HepG2 (cell line): ENCODE results near the gene DDC. TPM values are rescaled to one million over a fixed set of nuclear protein-coding genes. Genes with fewer than 3 reads are reported as not detected.
A peak's percentile ranks its signal among the peaks of the same experiment; 100 is the strongest.

ENCODE experiments used
- ATF4 ChIP-seq, 2 experiments: fragments of 450-650 bp in 1 of 2; sonication (generic) in 1 of 2; formaldehyde crosslinking; IDR thresholded peaks; 2 replicates each; pipeline versions ENCODE4 v1.5.0 to v1.8.0; 2020 to 2022; ENCODE audit warnings: mild to moderate bottlenecking in 1 of 2, missing genetic modification reagents in 1 of 2
- BORCS8-MEF2B ChIP-seq: sonication (generic); formaldehyde crosslinking; IDR thresholded peaks from 2 replicates; pipeline ENCODE4 v1.8.0; 2022; ENCODE audit warnings: mild to moderate bottlenecking, missing genetic modification reagents
- CBX1 ChIP-seq: IDR thresholded peaks from one replicate; pipeline ENCODE4 v1.6.1; 2016; ENCODE audit warnings: antibody characterized with exemption, low read depth
- CEBPB ChIP-seq: IDR thresholded peaks from 2 replicates; pipeline ENCODE4 v1.6.1; 2011; ENCODE audit warnings: low read depth, low read length, improper control_type of control experiment, borderline replicate concordance
- CEBPG ChIP-seq: IDR thresholded peaks from 2 replicates; pipeline ENCODE4 v1.6.1; 2016
- CENPT ChIP-seq: sonication (generic); formaldehyde crosslinking; IDR thresholded peaks from 2 replicates; pipeline ENCODE4 v1.8.0; 2022; ENCODE audit warnings: low read depth, mild to moderate bottlenecking, moderate library complexity, missing genetic modification reagents
- CREB1 ChIP-seq, 2 experiments: fragments of 450-650 bp in 1 of 2; IDR thresholded peaks; 2 replicates each; pipeline ENCODE4 v1.6.1; 2016 to 2017; ENCODE audit warnings: control low read depth in 1 of 2, mild to moderate bottlenecking in 1 of 2, missing compliant biosample characterization in 1 of 2, missing genetic modification characterization in 1 of 2
- EP300 ChIP-seq, 3 experiments: sonication (generic) in 1 of 3; formaldehyde crosslinking in 1 of 3; IDR thresholded peaks; 2 replicates each; pipeline versions ENCODE4 v1.5.1 to v1.6.1; 2011 to 2020; ENCODE audit warnings: low read depth in 2 of 3, low read length in 2 of 3, borderline replicate concordance in 1 of 3, improper control_type of control experiment in 1 of 3, mild to moderate bottlenecking in 1 of 3, missing genetic modification reagents in 1 of 3, moderate library complexity in 1 of 3
- GATAD2A ChIP-seq: IDR thresholded peaks from 2 replicates; pipeline ENCODE4 v1.6.1; 2016
- IKZF1 ChIP-seq: fragments of 450-650 bp; IDR thresholded peaks from 2 replicates; pipeline ENCODE4 v1.7.1; 2016
- JUND ChIP-seq: sonication (generic); formaldehyde crosslinking; IDR thresholded peaks from 2 replicates; pipeline ENCODE4 v1.8.0; 2022; ENCODE audit warnings: mild to moderate bottlenecking, missing genetic modification reagents
- KLF9 ChIP-seq: IDR thresholded peaks from 2 replicates; pipeline ENCODE4 v1.6.1; 2016; ENCODE audit warnings: low read depth
- MAFK ChIP-seq, 2 experiments: IDR thresholded peaks in 1 of 2; conservative IDR thresholded peaks in 1 of 2; 2 replicates each; pipeline ENCODE4 v1.6.1; 2011; ENCODE audit warnings: improper control_type of control experiment in 2 of 2, low read length in 2 of 2
- MED1 ChIP-seq: sonication (generic); formaldehyde crosslinking; IDR thresholded peaks from 2 replicates; pipeline ENCODE4 v1.4.0; 2020; ENCODE audit warnings: missing genetic modification reagents
- NFATC3 ChIP-seq: sonication (generic); formaldehyde crosslinking; IDR thresholded peaks from 2 replicates; pipeline ENCODE4 v1.5.1; 2020; ENCODE audit warnings: mild to moderate bottlenecking, missing genetic modification reagents
- PATZ1 ChIP-seq: sonication (generic); formaldehyde crosslinking; IDR thresholded peaks from 2 replicates; pipeline ENCODE4 v1.4.0; 2020; ENCODE audit warnings: missing genetic modification reagents
- PHF8 ChIP-seq: sonication (generic); formaldehyde crosslinking; IDR thresholded peaks from 2 replicates; pipeline ENCODE4 v1.5.0; 2020; ENCODE audit warnings: missing genetic modification reagents
- SMARCE1 ChIP-seq: fragments of 450-650 bp; IDR thresholded peaks from 2 replicates; pipeline ENCODE4 v1.6.1; 2017; ENCODE audit warnings: borderline replicate concordance
- SNAPC5 ChIP-seq: sonication (generic); formaldehyde crosslinking; IDR thresholded peaks from 2 replicates; pipeline ENCODE4 v1.8.1; 2023; ENCODE audit warnings: mild to moderate bottlenecking, missing genetic modification reagents, borderline replicate concordance
- TBP ChIP-seq: sonication (generic); formaldehyde crosslinking; IDR thresholded peaks from 2 replicates; pipeline ENCODE4 v1.5.0; 2020; ENCODE audit warnings: missing genetic modification reagents
- TCF7 ChIP-seq: sonication (generic); IDR thresholded peaks from 2 replicates; pipeline ENCODE4 v1.6.1; 2016; ENCODE audit warnings: antibody characterized with exemption, low read depth
- YEATS4 ChIP-seq: sonication (generic); formaldehyde crosslinking; IDR thresholded peaks from 2 replicates; pipeline ENCODE4 v1.4.0; 2020; ENCODE audit warnings: missing genetic modification reagents, borderline replicate concordance
- ZBTB42 ChIP-seq: sonication (generic); formaldehyde crosslinking; IDR thresholded peaks from 2 replicates; pipeline ENCODE4 v1.5.0; 2020; ENCODE audit warnings: mild to moderate bottlenecking, missing genetic modification reagents
- ZNF12 ChIP-seq: sonication (generic); formaldehyde crosslinking; IDR thresholded peaks from 2 replicates; pipeline ENCODE4 v1.5.0; 2020; ENCODE audit warnings: missing genetic modification reagents
- ZNF225 ChIP-seq: sonication (generic); formaldehyde crosslinking; IDR thresholded peaks from 2 replicates; pipeline ENCODE4 v1.4.0; 2020; ENCODE audit warnings: mild to moderate bottlenecking, missing genetic modification reagents
- ZNF33B ChIP-seq: sonication (generic); formaldehyde crosslinking; IDR thresholded peaks from 2 replicates; pipeline ENCODE4 v1.5.1; 2020; ENCODE audit warnings: mild to moderate bottlenecking, missing genetic modification reagents
- ZNF512 ChIP-seq: sonication (generic); formaldehyde crosslinking; IDR thresholded peaks from 2 replicates; pipeline ENCODE4 v1.4.0; 2020; ENCODE audit warnings: mild to moderate bottlenecking, missing genetic modification reagents
- ZNF781 ChIP-seq: sonication (generic); formaldehyde crosslinking; IDR thresholded peaks from 2 replicates; pipeline ENCODE4 v1.5.1; 2020; ENCODE audit warnings: borderline replicate concordance, mild to moderate bottlenecking, missing genetic modification reagents; ENCODE audit errors: not compliant biosample characterization
- polyA plus RNA-seq, 8 experiments: library from polyadenylated mRNA; depleted of rRNA in 3 of 8; stranded (reverse) in 7 of 8; unstranded in 1 of 8; fragments of >200 nt; fragmentation: Illumina TruSeq in 4 of 8; extraction: Trizol in 4 of 8; gene quantifications; 2 replicates each; pipeline versions ENCODE4 v1.2.1 to v1.2.3, GENCODE V29; 2011 to 2016; ENCODE audit warnings: low read depth in 4 of 8, missing spikeins in 1 of 8, mixed read lengths in 1 of 8; ENCODE audit not compliant: insufficient read depth in 1 of 8
- total RNA-seq, 5 experiments: library from RNA; depleted of rRNA; stranded (reverse); fragments of >200 nt; fragmentation: Illumina TruSeq; extraction: Trizol; gene quantifications; 2 replicates each; pipeline ENCODE4 v1.2.3, GENCODE V29; 2016; ENCODE audit warnings: low read depth in 1 of 5

DDC gene
- total and polyA plus RNA-seq, 2 of the 13 experiments (the other 11 are each of a cell fraction or from before 2014, with no cell fraction given) = 11.7 to 93.3 TPM

- no peak for TF ChIP-seq CREB1 (IDR thresholded peaks at IDR 0.05)
- TF ChIP-seq CREB1 (CRISPR knock-in tag; IDR thresholded peaks at IDR 0.05) = 0 out of 2 replicates have a peak, but pooled peaks have one; percentile 13
- no peak for TF ChIP-seq CENPT (CRISPR knock-in tag)
- no peak for TF ChIP-seq KLF9 (CRISPR knock-in tag)
- no peak for TF ChIP-seq ZNF225
- TF ChIP-seq PHF8 = no peak
- no peak for TF ChIP-seq PATZ1 (CRISPR knock-in tag)
- peak; percentile 5; the same call in 1 of the 2 replicates for TF ChIP-seq CEBPB
- 0 out of 2 replicates have a peak, but pooled peaks have one; percentile 19 for TF ChIP-seq CEBPG (CRISPR knock-in tag)
- TF ChIP-seq TBP (CRISPR knock-in tag) = no peak
- peak; percentile 67 for TF ChIP-seq TCF7
- no peak for TF ChIP-seq BORCS8-MEF2B
- TF ChIP-seq SMARCE1 = no peak
- TF ChIP-seq SNAPC5 = no peak
- TF ChIP-seq MAFK (conservative IDR thresholded peaks at IDR 0.05 in 1 of 2, IDR thresholded peaks at IDR 0.05 in 1 of 2; ENCODE audit: low read length in 2 of 2) = 0 out of 4 replicates have a peak, but pooled peaks of 1 of the 2 experiments have one; percentile 16
- TF ChIP-seq EP300 (IDR thresholded peaks at IDR 0.05; ENCODE audit: low read depth in 2 of 2, low read length in 2 of 2) = peak in 1 of 2 experiments; percentile 59; a peak in 1 of 4 replicates
- no peak for TF ChIP-seq EP300 (CRISPR knock-in tag; IDR thresholded peaks at IDR 0.05; ENCODE audit: borderline replicate concordance)
- TF ChIP-seq MED1 (CRISPR knock-in tag) = no peak
- TF ChIP-seq ZNF33B (CRISPR knock-in tag) = no peak
- no peak for TF ChIP-seq JUND
- 0 out of 2 replicates have a peak, but pooled peaks have one; percentile 12 for TF ChIP-seq GATAD2A (CRISPR knock-in tag)
- no peak for TF ChIP-seq ZNF12 (CRISPR knock-in tag)
- TF ChIP-seq CBX1 = no peak
- TF ChIP-seq IKZF1 = no peak
- TF ChIP-seq ZBTB42 (CRISPR knock-in tag) = no peak
- TF ChIP-seq ZNF512 (CRISPR knock-in tag) = no peak
- TF ChIP-seq NFATC3 = no peak
- peak in 1 of 2 experiments; percentile 75; a peak in 2 of 4 replicates for TF ChIP-seq ATF4 (CRISPR knock-in tag; IDR thresholded peaks at IDR 0.05)
- TF ChIP-seq ZNF781 (CRISPR knock-in tag) = no peak
- TF ChIP-seq YEATS4 (CRISPR knock-in tag) = no peak
Observed at GRCh38 chr7:50446542-50446960, 118.7 kb downstream of the DDC start (continued).
